ENCODE measurements around the gene PAX9. TPM values are rescaled to one million over a fixed set of nuclear protein-coding genes. Genes with fewer than 3 reads are reported as not detected.

PAX9 gene
- polyA plus RNA-seq, 1 donor from 2014 or later, result not detected

DNA sequence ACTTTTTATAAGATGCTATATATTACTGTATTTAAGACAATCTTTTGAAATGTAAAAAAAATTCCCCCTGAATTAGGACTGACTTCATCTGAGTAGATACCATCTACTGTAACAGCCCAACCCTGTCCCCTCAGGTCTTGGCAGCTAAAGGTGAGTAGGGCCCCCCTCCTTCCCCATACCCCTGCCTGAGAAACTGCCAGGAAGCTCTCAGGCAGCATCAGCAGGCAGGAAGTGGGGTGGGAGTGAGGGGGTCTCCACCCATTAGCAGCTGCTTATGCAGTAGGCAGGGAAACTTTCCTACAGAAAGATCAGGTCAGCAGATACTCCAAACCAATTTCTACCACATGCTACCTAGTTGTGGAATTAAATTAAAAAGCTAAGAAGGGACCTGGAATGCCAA is 62.5 kb downstream of the PAX9 start:
- Histone ChIP-seq H2AFZ (ENCODE audit: low read depth, low read length) (no peak overlapping the region), H3K4me2 (ENCODE audit: low read length) (no peak overlapping the region), H3K4me3 (ENCODE audit: low read length) (no peak overlapping the region), H3K9me2 (ENCODE audit: insufficient read depth, low read length) (no peaks in the 10 kb centered on the region), H4K20me1 (ENCODE audit: insufficient read depth) (no peaks in the 10 kb centered on the region), H3F3A (ENCODE audit: insufficient read depth, low read length, poor library complexity, severe bottlenecking) (no peaks in the 10 kb centered on the region), H3K27ac (ENCODE audit: low read length) (no peak overlapping the region), H3K79me2 (replicated peaks; ENCODE audit: insufficient read depth, low read length) (no peaks in the 10 kb centered on the region), H3K9ac (ENCODE audit: low read length) (no peak overlapping the region), H3K27me3 (ENCODE audit: insufficient read depth, low read depth, low read length) (no peaks in the 10 kb centered on the region), H3K9me3 (ENCODE audit: low read length) (no peaks in the 10 kb centered on the region), H3K36me3 (ENCODE audit: insufficient read depth, low read length) (no peaks in the 10 kb centered on the region)
- TF ChIP-seq MXI1 (conservative IDR thresholded peaks at IDR 0.05; ENCODE audit: poor library complexity, severe bottlenecking) (no peak), EZH2 (IDR thresholded peaks at IDR 0.05; ENCODE audit: borderline replicate concordance, insufficient read depth, low read length, poor library complexity, severe bottlenecking) (no peak), POLR2AphosphoS5 (IDR thresholded peaks at IDR 0.05) (no peak), EP300 (conservative IDR thresholded peaks at IDR 0.05; ENCODE audit: poor library complexity, severe bottlenecking) (no peak), TAF1 (IDR thresholded peaks at IDR 0.05; ENCODE audit: low read depth) (no peak), SMC3 (conservative IDR thresholded peaks at IDR 0.05; ENCODE audit: poor library complexity) (no peak), RAD21 (conservative IDR thresholded peaks at IDR 0.05) (no peak)
- TF ChIP-seq, protein P1, sequence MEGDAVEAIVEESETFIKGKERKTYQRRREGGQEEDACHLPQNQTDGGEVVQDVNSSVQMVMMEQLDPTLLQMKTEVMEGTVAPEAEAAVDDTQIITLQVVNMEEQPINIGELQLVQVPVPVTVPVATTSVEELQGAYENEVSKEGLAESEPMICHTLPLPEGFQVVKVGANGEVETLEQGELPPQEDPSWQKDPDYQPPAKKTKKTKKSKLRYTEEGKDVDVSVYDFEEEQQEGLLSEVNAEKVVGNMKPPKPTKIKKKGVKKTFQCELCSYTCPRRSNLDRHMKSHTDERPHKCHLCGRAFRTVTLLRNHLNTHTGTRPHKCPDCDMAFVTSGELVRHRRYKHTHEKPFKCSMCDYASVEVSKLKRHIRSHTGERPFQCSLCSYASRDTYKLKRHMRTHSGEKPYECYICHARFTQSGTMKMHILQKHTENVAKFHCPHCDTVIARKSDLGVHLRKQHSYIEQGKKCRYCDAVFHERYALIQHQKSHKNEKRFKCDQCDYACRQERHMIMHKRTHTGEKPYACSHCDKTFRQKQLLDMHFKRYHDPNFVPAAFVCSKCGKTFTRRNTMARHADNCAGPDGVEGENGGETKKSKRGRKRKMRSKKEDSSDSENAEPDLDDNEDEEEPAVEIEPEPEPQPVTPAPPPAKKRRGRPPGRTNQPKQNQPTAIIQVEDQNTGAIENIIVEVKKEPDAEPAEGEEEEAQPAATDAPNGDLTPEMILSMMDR (IDR thresholded peaks at IDR 0.05; ENCODE audit: poor library complexity, severe bottlenecking), result no peak
- TF ChIP-seq, protein P2, sequence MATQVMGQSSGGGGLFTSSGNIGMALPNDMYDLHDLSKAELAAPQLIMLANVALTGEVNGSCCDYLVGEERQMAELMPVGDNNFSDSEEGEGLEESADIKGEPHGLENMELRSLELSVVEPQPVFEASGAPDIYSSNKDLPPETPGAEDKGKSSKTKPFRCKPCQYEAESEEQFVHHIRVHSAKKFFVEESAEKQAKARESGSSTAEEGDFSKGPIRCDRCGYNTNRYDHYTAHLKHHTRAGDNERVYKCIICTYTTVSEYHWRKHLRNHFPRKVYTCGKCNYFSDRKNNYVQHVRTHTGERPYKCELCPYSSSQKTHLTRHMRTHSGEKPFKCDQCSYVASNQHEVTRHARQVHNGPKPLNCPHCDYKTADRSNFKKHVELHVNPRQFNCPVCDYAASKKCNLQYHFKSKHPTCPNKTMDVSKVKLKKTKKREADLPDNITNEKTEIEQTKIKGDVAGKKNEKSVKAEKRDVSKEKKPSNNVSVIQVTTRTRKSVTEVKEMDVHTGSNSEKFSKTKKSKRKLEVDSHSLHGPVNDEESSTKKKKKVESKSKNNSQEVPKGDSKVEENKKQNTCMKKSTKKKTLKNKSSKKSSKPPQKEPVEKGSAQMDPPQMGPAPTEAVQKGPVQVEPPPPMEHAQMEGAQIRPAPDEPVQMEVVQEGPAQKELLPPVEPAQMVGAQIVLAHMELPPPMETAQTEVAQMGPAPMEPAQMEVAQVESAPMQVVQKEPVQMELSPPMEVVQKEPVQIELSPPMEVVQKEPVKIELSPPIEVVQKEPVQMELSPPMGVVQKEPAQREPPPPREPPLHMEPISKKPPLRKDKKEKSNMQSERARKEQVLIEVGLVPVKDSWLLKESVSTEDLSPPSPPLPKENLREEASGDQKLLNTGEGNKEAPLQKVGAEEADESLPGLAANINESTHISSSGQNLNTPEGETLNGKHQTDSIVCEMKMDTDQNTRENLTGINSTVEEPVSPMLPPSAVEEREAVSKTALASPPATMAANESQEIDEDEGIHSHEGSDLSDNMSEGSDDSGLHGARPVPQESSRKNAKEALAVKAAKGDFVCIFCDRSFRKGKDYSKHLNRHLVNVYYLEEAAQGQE (IDR thresholded peaks at IDR 0.05; ENCODE audit: borderline replicate concordance), result no peak

DNA sequence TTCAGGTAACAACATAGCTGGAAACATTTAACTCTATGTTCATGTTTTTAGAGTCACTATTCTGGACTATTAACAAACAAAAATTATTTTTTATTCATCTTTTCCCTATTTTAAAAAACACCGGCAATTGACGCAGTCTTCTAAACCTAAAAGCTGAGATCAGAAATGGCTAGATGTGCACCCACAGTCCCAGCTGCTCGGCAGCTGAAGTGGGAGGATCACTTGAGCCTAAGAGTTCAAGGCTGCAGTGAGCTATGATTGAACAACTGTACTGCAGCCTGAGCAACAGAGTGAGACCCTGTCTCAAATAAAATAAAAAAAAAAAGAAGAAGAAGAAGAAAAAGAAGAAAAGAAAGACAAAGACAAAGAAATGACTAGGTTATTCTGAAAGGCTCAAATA is 64.5 kb downstream of the PAX9 start:
- Histone ChIP-seq H2AFZ (ENCODE audit: low read depth, low read length) (no peak overlapping the region), H4K20me1 (ENCODE audit: insufficient read depth) (no peaks in the 10 kb centered on the region), H3K36me3 (ENCODE audit: insufficient read depth, low read length) (no peaks in the 10 kb centered on the region), H3F3A (ENCODE audit: insufficient read depth, low read length, poor library complexity, severe bottlenecking) (no peaks in the 10 kb centered on the region), H3K79me2 (replicated peaks; ENCODE audit: insufficient read depth, low read length) (no peaks in the 10 kb centered on the region), H3K27me3 (ENCODE audit: insufficient read depth, low read depth, low read length) (no peaks in the 10 kb centered on the region), H3K27ac (ENCODE audit: low read length) (no peak overlapping the region), H3K9me3 (ENCODE audit: low read length) (no peaks in the 10 kb centered on the region), H3K9me2 (ENCODE audit: insufficient read depth, low read length) (no peaks in the 10 kb centered on the region), H3K4me3 (ENCODE audit: low read length) (no peak overlapping the region), H3K4me2 (ENCODE audit: low read length) (no peak overlapping the region), H3K9ac (ENCODE audit: low read length) (no peak overlapping the region)
- no peak for TF ChIP-seq EZH2 (IDR thresholded peaks at IDR 0.05; ENCODE audit: borderline replicate concordance, insufficient read depth, low read length, poor library complexity, severe bottlenecking)

Other genes with a start within 250 kb of the PAX9 start
- 1.5 and 5.0 TPM in 2 replicates for gene NKX2-1, start 141.6 kb upstream of the PAX9 start, polyA plus RNA-seq
- gene NKX2-8, start 79.2 kb upstream of the PAX9 start, polyA plus RNA-seq, result not detected in 2 replicates

Measured in neural cell (in vitro differentiated cells).